ENCODE results near the gene RSBN1. TPM values are rescaled to one million over a fixed set of nuclear protein-coding genes. Genes with fewer than 3 reads are reported as not detected.

The RSBN1 gene
- total RNA-seq, 1 experiment from 2014 or later, result 16.6 TPM

GRCh38 chr1:113805256-113805531 is 7.1 kb downstream of the RSBN1 start:
- BruUV-seq (replicated peaks), result no TSS peak
- ATAC-seq (no peak), DNase-seq (ENCODE audit: low read depth, low spot score) (no peak)
- Histone ChIP-seq H3K9me2 (ENCODE audit: insufficient read depth) (no peaks in the 10 kb centered on the region), H3K4me2 (ENCODE audit: low read length) (peak overlapping the region; percentile 35), H3K9ac (ENCODE audit: low read length) (no peak overlapping the region), H3K4me3 (replicated peaks in 1 of 2; ENCODE audit: low read depth in 1 of 2, low read length in 2 of 2) (no peak overlapping the region), H3K36me3 (ENCODE audit: control insufficient read depth in 1 of 2, insufficient read depth in 2 of 2, low read length in 2 of 2) (no peaks in the 10 kb centered on the region), H3K27me3 (ENCODE audit: insufficient read depth, low read length) (no peaks in the 10 kb centered on the region), H3K27ac (ENCODE audit: low read depth, low read length) (no peak overlapping the region), H3K79me2 (ENCODE audit: insufficient read depth, low read length) (peaks cover 95% of the 10 kb centered on the region), H4K20me1 (ENCODE audit: insufficient read depth) (no peaks in the 10 kb centered on the region), H3K9me3 (ENCODE audit: control insufficient read depth in 1 of 2, insufficient read depth in 1 of 2, low read depth in 1 of 2, low read length in 2 of 2) (no peaks in the 10 kb centered on the region), H2AFZ (ENCODE audit: low read depth, low read length, poor library complexity, severe bottlenecking) (no peak overlapping the region), H3K4me1 (ENCODE audit: control insufficient read depth in 1 of 2, insufficient read depth in 2 of 2, low read length in 2 of 2) (peaks cover 17 to 27% of the 10 kb centered on the region in 2 experiments)
- intact Hi-C loops (cut with micrococcal nuclease), result no loop called here
- no peak for TF ChIP-seq RAD21 (IDR thresholded peaks at IDR 0.05; ENCODE audit: low read depth)
- TF ChIP-seq YY1 (IDR thresholded peaks at IDR 0.05; ENCODE audit: extremely low read depth, insufficient replicate concordance, low read depth, low read length), result no peak
- no peak for TF ChIP-seq SIN3A (IDR thresholded peaks at IDR 0.05; ENCODE audit: low read depth)
- no peak for TF ChIP-seq CEBPB (IDR thresholded peaks at IDR 0.05; ENCODE audit: low read depth)
- TF ChIP-seq SRF (IDR thresholded peaks at IDR 0.05; ENCODE audit: low read depth), result no peak
- TF ChIP-seq EGR1 (IDR thresholded peaks at IDR 0.05; ENCODE audit: low read depth), result no peak
- no peak for TF ChIP-seq FOSL1 (IDR thresholded peaks at IDR 0.05; ENCODE audit: low read depth)
- ChIA-PET RAD21 (ENCODE audit: low non-redundant PET in 1 of 2, low total read pairs in 2 of 2, uncharacterized antibody in 2 of 2, unreplicated experiment in 2 of 2) (no interaction called here), CTCF (interaction anchor here (1.5 kb wide), 1 partner anchor 732 kb away, joined by 3 read pairs; the partner anchor contains the start of gene LRIG2), POLR2A (no interaction called here)

DNA sequence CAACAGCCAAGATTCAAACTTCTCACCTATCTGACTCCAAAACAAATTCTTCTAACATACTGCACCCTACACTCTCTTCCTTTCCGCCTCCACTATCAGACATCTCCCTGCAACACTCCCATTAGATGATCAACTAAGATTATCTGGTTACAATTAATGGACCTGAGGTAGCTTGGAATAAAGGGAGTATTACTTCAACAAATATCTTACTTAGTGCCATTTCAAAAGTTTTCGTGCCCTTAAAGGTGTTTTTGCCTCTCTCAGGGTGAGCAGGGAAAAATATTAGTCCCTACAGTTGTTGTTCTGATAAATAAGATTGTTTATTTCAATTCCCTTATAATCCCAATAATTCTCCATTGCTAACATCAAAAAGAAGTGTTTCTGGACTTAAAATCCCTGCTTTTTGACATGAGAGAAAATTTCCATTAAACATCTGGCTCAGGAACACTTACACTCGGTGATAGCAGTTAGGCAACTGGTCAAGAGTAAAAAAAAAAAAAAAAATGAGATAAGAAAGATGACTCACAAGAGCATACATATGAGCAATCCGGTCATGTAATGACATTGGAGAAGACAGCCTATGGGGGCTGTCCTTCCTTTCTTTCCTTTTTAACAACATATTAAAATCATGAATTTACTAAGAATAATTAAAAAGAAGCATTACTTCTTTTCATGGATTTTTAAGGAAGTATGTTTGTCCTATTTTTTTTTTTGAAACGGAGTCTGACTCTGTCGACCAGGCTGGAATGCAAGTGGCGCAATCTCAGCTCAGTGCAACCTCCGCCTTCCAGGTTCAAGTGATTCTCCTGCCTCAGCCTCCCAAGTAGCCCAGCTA is 7.6 kb downstream of the RSBN1 start:
- ChIA-PET RAD21 (ENCODE audit: low non-redundant PET in 1 of 2, low total read pairs in 2 of 2, uncharacterized antibody in 2 of 2, unreplicated experiment in 2 of 2) (no interaction called here), POLR2A (no interaction called here), CTCF (interaction anchor here (1.5 kb wide), 1 partner anchor 732 kb away, joined by 3 read pairs; the partner anchor contains the start of gene LRIG2)
- DNase-seq (ENCODE audit: low read depth, low spot score) (peak; percentile 56), ATAC-seq (peak; percentile 83)
- peaks cover 12 to 21% of the 10 kb centered on the region in 2 experiments for H3K4me1 ChIP-seq (ENCODE audit: control insufficient read depth in 1 of 2, insufficient read depth in 2 of 2, low read length in 2 of 2)
- BruUV-seq (replicated peaks), result no TSS peak
- H2AFZ ChIP-seq (ENCODE audit: low read depth, low read length, poor library complexity, severe bottlenecking), result no peak overlapping the region
- no peaks in the 10 kb centered on the region for H3K36me3 ChIP-seq (ENCODE audit: control insufficient read depth in 1 of 2, insufficient read depth in 2 of 2, low read length in 2 of 2)
- no peaks in the 10 kb centered on the region for H3K9me3 ChIP-seq (ENCODE audit: control insufficient read depth in 1 of 2, insufficient read depth in 1 of 2, low read depth in 1 of 2, low read length in 2 of 2)
- H3K9me2 ChIP-seq (ENCODE audit: insufficient read depth), result no peaks in the 10 kb centered on the region
- H4K20me1 ChIP-seq (ENCODE audit: insufficient read depth), result no peaks in the 10 kb centered on the region
- no peak overlapping the region for H3K4me3 ChIP-seq (replicated peaks in 1 of 2; ENCODE audit: low read depth in 1 of 2, low read length in 2 of 2)
- intact Hi-C loops (cut with micrococcal nuclease), result loop anchor here (1.0 kb wide), 1 partner anchor 12 kb away; no protein-coding TSS in a partner anchor
- peak overlapping the region; percentile 35 for H3K4me2 ChIP-seq (ENCODE audit: low read length)
- no peak overlapping the region for H3K27ac ChIP-seq (ENCODE audit: low read depth, low read length)
- no peak overlapping the region for H3K9ac ChIP-seq (ENCODE audit: low read length)
- H3K79me2 ChIP-seq (ENCODE audit: insufficient read depth, low read length), result peaks cover 95% of the 10 kb centered on the region
- H3K27me3 ChIP-seq (ENCODE audit: insufficient read depth, low read length), result no peaks in the 10 kb centered on the region
- TF ChIP-seq RAD21 (IDR thresholded peaks at IDR 0.05; ENCODE audit: low read depth), result no peak
- no peak for TF ChIP-seq MAX (IDR thresholded peaks at IDR 0.05)
- no peak for TF ChIP-seq SIN3A (IDR thresholded peaks at IDR 0.05; ENCODE audit: low read depth)
- peak; percentile 79 for TF ChIP-seq CEBPB (IDR thresholded peaks at IDR 0.05; ENCODE audit: low read depth)
- no peak for TF ChIP-seq ZNF274 (IDR thresholded peaks at IDR 0.05; ENCODE audit: low read depth, low read length)
- no peak for TF ChIP-seq ZFX (IDR thresholded peaks at IDR 0.05)
- peak; percentile 52; the same call in 1 of the 2 replicates for TF ChIP-seq JUND (IDR thresholded peaks at IDR 0.05)
- no peak for TF ChIP-seq ZBTB33 (IDR thresholded peaks at IDR 0.05; ENCODE audit: extremely low read depth, insufficient replicate concordance, low read length)
- no peak for TF ChIP-seq YY1 (IDR thresholded peaks at IDR 0.05; ENCODE audit: extremely low read depth, insufficient replicate concordance, low read depth, low read length)
- no peak for TF ChIP-seq POLR2AphosphoS5 (IDR thresholded peaks at IDR 0.05; ENCODE audit: low read depth, low read length)
- TF ChIP-seq, protein P1, sequence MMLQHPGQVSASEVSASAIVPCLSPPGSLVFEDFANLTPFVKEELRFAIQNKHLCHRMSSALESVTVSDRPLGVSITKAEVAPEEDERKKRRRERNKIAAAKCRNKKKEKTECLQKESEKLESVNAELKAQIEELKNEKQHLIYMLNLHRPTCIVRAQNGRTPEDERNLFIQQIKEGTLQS (IDR thresholded peaks at IDR 0.05), result no peak
- no peak for TF ChIP-seq CTCF (IDR thresholded peaks at IDR 0.05 in 2 of 3, conservative IDR thresholded peaks at IDR 0.05 in 1 of 3; ENCODE audit: borderline replicate concordance in 1 of 3, insufficient read depth in 1 of 3, low read depth in 2 of 3, low read length in 2 of 3)
